ENCODE measurements around the gene ICOS.

DNA sequence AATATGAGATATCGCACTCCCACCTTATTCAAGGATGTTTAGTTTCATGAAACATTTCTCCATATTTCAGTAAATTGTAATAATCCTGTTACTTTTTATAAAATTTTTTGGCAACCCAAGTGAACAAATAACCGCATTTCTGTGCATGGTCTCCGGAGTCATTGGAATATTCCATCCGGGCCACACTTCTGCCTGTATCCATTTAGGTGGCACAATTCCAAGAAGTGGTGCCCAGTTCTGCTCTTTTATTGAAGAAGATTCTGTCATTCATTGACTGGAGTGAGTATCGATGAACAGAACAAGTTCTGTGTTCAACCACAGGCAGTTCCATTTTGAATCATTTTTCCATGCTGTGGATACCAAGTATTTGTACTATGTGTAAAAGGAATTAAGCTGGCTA, 26.6 kb upstream of the ICOS start:
- TF ChIP-seq POLR2A (IDR thresholded peaks at IDR 0.05): no peak
- TF ChIP-seq, protein P1, sequence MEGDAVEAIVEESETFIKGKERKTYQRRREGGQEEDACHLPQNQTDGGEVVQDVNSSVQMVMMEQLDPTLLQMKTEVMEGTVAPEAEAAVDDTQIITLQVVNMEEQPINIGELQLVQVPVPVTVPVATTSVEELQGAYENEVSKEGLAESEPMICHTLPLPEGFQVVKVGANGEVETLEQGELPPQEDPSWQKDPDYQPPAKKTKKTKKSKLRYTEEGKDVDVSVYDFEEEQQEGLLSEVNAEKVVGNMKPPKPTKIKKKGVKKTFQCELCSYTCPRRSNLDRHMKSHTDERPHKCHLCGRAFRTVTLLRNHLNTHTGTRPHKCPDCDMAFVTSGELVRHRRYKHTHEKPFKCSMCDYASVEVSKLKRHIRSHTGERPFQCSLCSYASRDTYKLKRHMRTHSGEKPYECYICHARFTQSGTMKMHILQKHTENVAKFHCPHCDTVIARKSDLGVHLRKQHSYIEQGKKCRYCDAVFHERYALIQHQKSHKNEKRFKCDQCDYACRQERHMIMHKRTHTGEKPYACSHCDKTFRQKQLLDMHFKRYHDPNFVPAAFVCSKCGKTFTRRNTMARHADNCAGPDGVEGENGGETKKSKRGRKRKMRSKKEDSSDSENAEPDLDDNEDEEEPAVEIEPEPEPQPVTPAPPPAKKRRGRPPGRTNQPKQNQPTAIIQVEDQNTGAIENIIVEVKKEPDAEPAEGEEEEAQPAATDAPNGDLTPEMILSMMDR (IDR thresholded peaks at IDR 0.05): peak in 1 of 5 experiments; percentile 2
